Stimulated activated CD4-positive, alpha-beta T cell treated with anti-CD3 and anti-CD28 coated beads, Interleukin-4, amount 100 ng/mL, for 48 hours (primary cell): Measurements from ENCODE around the gene APOL2.
"Not testable (repeated sequence)": the region's sequence is repeated elsewhere in the genome, so short reads cannot be mapped to it uniquely, and the experiment has no call there.

Experiments used
- DNase-seq, 2 donors: peaks; one replicate each; pipeline ENCODE4 v3.0.0-alpha.2; 2020; ENCODE audit warnings: low read depth in 2 of 2

The APOL2 gene

GRCh38 chr22:36239401-36240171 lies at the start of gene APOL2:
Gene APOL2 (minus strand): TSS chr22:36239527. CDS start chr22:36233162, 6,365 bp downstream.
- peak; percentile 74 to 77 for DNase-seq

- DNase-seq: no peak
These were observed 49.5 kb upstream of the APOL2 start for GRCh38 chr22:36288571-36289405.

GRCh38 chr22:36287881-36288515 lies 48.7 kb upstream of the APOL2 start:
- DNase-seq: no peak

DNA sequence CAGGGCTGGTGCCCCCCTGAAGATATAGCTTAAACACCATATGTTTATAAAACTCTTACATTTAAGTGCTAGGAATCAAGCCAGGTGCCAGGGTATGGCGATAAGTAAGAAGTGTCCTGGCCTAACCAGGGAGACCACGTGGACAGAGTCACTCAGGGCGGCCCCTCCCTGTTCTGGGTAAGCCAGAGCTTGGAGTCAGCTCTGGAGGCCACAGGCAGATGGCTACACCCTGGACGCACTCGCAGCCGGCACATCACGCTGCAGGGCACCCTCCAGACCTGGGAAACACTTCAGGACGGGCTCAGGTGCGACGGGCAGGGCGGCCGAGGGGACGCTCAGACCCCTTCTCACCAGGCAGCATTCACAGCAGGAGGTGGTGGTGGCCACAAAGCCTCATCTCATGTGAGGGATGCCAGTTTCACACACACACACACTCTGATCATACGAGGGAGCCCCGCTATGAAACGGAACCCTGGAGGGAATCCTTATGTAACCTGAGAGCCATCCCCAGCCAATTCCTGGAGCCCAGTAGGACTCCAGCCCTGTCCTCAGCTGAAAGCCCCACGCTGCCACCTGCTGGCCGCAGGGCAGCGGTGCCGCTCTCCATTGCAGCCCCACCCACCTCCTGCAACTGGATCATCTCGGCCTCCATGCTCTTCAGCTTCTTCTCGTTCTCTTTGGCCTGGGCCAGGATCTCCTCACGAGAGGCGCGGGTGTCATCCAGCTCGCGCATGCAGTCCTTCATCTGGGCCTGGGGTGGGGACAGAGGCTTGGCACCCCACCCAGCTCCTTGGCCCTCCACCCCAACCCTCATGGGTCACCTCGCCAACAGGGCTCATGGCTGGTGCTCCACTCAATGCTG lies 47.0 kb upstream of the APOL2 start:
- peak; percentile 53 to 71 for DNase-seq

GRCh38 chr22:36285545-36285944 lies 46.2 kb upstream of the APOL2 start:
- no peak for DNase-seq

- DNase-seq: no peak
These were observed 45.7 kb upstream of the APOL2 start for GRCh38 chr22:36285017-36285416.

DNA sequence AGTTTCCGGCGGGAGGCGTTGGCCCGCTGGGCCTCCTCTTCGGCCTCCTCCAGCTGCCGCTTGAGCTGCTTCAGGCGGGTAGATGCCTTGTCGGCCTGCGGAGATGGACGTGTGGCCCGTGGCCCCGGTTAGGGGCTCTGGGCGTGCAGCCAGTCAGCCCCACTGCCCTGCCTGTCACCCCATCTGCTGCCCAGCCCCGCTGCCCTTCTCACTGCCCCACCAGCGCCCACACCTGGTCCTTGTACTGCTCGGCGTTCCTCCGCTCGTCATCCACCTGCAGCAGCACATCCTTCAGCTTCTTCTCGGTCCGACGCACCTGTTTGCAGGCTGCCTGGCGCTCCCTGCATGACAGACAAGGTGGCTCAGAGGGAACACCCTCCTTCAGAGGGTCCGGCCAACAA lies 44.8 kb upstream of the APOL2 start:
- no peak for DNase-seq

GRCh38 chr22:36282328-36282831 lies 43.1 kb upstream of the APOL2 start:
- DNase-seq: no peak

DNA sequence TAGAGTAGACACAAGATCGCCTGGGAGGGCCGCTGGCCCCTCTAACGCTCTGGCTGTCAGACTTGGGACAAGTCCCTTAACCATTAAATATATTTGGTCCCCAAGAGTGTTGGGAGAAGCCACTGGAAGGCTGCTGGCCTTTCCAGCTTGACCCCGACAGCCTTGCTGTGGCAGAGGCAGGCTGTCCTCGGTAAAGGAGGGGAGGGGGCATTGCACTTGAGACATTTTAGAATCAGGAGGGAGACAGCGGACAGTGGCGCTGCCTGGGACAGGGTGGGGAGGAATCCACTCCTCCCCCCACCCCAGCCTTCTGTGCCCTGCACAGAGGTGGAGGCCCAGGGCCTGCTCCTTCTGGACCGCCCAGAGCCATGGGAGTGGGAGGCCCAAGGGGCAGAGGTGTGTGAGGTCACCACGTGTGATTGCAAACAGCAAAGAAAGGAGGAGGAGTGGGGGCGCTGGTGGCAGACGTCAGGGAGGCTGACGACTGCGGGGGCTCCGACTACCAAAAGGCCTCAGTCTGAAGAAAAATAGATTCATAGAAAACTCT lies 42.5 kb upstream of the APOL2 start:
- no peak for DNase-seq

DNA sequence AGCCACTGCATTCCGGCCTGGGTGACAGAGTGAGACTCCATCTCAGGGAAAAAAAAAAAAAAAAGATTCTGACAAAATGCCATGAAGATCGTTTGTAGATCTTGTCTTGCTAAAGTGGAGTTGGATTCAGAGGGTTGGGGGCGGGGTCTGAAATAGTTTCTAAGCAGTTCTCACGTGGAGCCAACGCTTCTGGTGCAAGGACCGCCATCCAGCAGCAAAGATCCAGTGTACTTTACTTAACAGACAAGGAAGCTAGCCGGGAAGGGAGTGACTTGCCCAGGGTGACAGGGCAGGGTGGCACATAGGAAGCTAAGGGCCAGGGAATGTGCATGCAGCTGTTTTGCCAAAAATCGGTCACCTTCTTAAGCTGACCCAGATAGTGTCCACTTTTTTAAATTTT lies 41.1 kb upstream of the APOL2 start:
- DNase-seq: no peak

GRCh38 chr22:36279219-36279666 lies 39.9 kb upstream of the APOL2 start:
- no peak for DNase-seq

- peak; percentile 59 to 61 for DNase-seq
These were observed 38.4 kb upstream of the APOL2 start for GRCh38 chr22:36277482-36278291.

GRCh38 chr22:36274531-36274930 lies 35.2 kb upstream of the APOL2 start:
- no peak for DNase-seq

- DNase-seq: not testable (repeated sequence)
These were observed 32.6 kb upstream of the APOL2 start for GRCh38 chr22:36271951-36272350.

- DNase-seq: not testable (repeated sequence)
These were observed 31.9 kb upstream of the APOL2 start for GRCh38 chr22:36271231-36271630.

GRCh38 chr22:36267896-36268485 lies 28.7 kb upstream of the APOL2 start:
- DNase-seq: no peak

DNA sequence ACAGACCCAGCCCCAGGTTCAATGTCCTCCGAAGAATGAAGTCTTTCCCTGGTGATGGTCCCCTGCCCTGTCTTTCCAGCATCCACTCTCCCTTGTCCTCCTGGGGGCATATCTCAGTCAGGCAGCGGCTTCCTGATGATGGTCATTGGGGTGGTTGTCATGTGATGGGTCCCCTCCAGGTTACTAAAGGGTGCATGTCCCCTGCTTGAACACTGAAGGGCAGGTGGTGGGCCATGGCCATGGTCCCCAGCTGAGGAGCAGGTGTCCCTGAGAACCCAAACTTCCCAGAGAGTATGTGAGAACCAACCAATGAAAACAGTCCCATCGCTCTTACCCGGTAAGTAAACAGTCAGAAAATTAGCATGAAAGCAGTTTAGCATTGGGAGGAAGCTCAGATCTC lies 27.7 kb upstream of the APOL2 start:
- no peak for DNase-seq

- not testable (repeated sequence) for DNase-seq
These were observed 24.7 kb upstream of the APOL2 start for GRCh38 chr22:36263886-36264664.

DNA sequence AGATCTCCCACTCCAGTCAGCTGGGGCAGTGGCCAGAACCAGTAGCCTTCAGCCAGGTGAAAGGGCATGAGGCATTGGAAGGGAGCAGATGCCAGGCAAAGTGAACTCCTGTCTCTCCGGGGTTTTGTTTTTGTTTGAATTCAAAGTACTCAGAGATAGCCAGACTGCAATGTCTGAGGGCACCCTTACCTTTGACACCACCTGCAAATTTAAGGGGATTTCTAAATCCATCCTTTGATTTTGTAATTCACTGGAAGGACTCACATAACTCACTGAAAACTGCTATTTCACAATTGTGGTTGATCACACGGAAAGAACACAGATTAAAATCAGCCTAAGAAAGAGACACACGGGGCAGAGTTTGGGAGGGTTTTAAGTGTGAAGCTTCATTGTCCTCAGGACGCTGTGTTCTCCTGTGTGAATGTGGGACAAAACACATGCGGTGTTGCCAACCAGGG lies 23.9 kb upstream of the APOL2 start:
- DNase-seq: not testable (repeated sequence)
